NCI-H446 (cell line): Measurements from ENCODE around the gene HLA-DMA.

Experiments used
- DNase-seq, 2 experiments: peaks; one replicate each; lab custom pipeline; 2025; lab: John Stamatoyannopoulos, UW

HLA-DMA gene

DNA sequence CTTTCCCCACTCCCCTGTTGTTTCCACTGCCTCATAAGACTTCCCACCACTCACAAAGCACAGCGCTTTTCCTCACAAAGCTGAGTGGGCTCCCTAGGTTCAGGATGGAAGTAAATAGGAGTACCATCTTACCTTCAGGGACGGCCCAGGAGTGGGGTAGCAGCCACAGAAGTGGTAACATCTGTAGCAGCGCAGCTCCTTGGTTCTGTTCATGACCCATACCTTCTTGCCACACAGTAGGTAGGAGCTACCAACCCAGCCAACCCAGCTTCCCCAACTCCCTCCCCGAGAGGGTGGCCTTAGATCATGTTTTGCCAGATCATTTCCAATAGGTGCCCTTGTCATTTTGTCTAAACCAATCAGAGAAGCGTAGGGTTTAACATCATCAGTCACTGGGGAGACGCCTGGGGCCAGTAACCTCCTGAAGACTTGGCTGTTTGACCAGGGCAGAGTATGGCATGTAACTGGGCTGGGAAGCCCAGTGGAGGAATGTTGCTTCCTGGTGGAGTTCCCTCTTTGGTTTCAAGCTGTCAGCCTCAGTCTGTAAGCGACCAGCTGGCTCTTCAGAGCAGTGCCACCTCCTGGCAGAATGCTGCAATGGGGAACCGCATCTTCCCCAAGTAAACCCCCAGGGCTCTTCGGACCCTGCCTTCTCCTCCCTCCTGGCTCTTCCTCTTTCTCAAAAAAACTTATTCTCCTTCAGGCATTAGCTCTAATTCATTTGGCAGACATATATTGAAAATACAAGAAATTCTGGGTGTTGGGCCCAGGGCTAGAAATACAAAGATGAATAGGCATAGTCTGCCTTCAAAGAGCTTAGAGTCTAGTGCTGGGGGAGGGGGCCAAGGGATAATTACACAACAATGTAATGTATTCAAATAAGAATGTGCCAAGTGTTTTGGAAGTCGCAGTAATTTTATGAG is at the start of gene HLA-DMA:
Gene HLA-DMA (minus strand): TSS at position 281 of the 923 bp plus-strand sequence. CDS start 61 bp downstream, at position 220.
- DNase-seq: peak; percentile 53 to 81

DNA sequence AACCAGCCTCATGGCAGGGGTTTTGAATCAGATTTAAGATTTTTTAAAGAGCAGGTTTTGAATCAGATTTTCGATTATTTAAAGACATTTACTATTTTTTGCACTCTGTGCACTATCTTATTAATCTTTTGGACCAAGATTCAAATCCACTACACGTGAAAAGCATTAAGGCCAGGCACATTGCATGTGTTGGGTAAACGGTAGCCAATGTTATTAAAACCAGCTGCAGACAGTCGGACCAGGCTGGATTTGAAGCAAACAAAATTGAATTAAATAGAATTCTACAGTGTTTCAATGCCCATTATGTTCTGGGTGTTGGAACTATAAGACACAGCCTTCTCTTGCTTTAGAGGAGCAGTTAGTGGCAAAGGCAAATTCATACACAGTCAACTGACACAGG is 48.8 kb upstream of the HLA-DMA start:
- DNase-seq: no peak

DNA sequence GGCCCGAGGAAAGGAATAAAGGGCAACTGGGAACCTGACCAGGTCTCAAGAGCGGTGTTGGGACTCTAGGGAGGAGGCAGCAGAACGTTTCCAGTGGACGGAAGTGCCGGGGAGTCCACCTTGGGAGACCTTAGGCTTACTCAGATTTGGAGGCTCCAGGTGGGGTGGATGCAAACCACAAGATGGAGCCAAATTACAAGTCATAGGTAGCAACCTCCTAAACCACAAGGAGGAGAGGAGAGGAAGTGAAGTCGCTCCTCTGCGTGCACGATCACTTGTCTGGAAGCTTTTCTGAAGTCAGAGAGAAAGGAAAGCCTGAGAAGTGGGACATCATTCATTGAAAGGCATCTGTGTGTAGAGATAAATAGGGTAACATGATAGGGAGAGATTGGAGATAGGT is 47.2 kb upstream of the HLA-DMA start:
- DNase-seq: no peak

DNA sequence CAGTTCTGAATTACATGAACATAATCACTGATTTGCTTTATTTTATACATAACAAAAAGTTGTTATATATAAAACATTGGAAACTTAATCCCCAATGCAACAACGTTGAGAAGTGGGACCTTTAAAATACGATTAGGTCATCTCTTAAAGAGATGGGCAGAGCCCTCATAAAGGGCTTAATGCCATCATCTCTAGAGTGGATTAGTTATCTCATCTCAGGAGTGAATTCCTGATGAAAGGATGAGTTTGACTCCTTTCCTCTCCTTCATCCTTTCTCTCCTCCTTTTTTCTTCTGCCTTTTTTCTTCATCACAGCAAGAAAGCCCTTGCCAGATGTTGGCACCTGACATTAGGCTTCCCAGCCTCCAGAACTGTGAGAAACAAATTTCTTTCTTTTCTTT is 42.6 kb upstream of the HLA-DMA start:
- DNase-seq: no peak

DNA sequence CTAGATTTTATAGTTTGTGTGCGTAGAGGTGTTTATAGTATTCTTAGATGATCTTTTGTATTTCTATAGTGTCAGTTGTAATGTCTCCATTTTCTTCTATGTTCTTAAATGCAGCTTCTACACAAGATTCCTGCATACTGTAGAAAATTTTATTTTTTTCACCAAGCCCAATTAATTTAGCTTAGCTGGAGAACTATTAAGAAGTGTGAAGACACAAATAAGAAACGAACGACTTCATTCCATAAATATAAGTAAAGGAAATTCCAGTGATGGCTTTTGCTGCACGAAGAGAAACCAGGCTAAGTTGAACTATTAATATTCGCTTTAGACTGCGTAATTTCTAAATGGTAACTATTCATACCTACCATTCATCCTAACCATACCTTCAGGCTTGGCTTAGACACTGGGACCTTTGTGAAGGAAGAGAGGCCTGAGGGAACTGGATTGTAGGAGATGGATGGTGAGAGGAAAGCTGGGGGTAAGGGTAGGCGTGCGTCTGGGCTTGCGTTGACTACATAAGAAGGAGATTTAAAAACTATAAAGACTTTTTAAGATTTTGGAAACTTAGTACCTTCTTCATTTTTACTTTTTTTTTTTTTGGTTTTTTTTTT is 40.6 kb upstream of the HLA-DMA start:
- no peak for DNase-seq

DNA sequence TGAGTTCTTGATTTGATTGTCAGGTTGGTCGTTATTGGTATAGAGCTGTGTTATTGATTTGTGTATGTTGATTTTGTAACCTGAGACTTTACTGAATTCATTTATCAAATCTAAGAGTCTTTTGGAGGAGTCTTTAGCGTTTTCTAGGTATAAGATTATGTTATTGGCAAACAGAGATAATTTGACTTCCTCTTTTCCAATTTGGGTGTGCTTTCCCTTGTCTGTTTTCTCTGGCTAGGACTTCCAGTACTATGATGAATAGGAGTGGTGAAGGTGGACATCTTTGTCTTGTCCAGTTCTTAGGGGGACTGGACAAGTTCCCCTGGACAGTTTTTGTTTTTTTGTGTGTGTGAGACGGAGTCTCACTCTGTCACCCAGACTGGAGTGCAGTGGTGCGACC is 39.1 kb upstream of the HLA-DMA start:
- no peak for DNase-seq

DNA sequence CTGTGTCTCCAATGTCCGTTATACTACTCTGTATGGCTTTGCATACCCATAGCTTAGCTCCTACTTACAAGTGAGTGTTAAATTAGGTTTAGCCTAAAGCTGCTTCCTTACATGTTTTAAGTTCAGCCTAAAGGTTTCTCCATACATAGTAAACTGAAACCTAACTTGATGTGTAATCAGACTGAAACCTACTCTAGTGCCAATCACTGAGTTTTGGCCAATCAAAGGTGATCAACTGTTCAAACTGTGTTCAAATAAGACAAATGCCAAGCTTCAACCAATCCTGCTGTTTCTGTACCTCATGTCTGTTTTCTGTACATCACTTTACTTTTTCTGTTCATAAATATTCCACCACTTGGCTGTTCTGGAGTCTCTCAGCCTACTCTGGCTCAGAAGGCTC is 36.5 kb upstream of the HLA-DMA start:
- DNase-seq: no peak

DNA sequence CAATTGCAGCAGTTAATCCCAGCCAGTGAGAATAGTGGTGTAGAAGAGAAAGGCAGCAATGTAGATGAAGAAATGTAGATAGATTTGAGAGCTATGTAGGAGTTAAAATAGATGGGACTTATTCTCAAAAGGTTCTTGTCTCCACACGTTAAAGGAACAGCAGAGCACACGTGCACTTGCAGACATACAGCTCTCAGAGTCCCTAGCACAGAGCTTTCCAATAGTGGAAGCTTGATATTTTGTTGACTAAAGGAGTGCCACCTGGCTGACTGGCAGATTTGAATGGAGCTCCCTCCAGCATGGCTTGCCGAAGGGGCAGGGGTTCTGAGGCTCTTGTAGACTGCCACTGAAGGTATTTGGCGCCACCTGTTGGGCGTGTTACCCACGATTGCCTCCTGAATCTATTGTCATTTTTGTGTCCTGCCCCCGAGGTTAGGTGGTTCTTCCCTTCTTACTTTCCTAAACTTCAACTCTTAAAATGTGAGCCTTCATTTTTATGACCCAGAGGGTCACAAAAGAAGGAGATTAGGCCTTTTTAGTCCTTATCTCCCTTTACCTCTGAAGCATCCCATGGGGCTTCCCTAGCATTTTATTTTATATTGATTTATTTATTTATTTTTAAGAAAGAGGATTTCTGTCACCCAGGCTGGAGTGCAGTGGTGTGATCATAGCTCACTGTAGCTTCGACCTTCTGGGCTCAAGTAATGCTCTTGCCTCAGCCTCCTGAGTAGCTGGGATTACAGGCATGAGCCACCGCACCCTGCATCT is 31.9 kb upstream of the HLA-DMA start:
- peak; percentile 57 to 92 for DNase-seq

DNA sequence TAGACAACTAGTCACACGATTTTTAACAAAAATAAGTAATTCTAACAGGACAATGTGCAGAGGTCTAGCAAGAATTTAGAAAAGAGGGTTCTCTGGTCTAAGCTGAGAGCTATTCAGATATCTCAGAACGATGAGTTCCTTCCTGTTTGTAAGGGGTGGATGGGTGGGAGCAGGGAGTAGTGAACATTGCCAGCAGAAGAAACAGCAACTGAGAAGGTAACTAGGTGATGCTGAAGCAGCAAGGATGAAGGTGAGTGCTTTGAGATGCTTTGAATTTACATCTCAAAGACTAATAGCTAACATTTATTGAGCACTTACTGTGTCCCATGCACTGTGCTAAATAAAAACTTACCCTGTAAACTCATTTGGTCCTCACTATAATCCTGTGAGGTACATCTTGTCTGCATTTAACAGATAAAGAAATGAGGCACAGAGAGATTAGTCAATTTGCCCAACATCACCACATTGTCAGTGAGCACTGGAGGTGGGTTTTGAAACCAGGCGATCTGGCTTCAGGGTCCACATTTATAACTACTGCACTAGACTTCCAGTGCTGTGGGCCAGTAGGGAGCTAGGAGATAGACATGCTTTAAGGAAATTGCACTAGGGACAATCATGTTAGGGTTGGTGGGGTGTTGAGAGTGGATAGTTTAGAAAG is 31.2 kb upstream of the HLA-DMA start:
- DNase-seq: no peak

DNA sequence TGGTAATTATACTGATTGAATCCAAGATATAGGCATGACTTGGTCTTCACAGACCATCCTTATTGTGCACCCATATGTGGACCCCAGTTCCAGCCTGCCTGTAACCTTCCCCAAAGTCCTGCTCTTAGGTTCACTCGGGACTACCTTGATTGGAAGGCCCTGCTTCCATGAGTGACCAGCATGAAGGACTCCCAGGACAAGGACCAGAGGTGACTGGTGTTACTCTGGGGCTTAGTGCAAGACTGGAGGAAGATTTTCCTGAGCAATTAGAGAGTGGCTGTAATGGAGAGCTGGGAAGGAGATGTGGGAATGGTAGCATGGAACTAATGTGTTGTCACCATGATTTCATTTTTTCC is 30.6 kb upstream of the HLA-DMA start:
- DNase-seq: no peak

DNA sequence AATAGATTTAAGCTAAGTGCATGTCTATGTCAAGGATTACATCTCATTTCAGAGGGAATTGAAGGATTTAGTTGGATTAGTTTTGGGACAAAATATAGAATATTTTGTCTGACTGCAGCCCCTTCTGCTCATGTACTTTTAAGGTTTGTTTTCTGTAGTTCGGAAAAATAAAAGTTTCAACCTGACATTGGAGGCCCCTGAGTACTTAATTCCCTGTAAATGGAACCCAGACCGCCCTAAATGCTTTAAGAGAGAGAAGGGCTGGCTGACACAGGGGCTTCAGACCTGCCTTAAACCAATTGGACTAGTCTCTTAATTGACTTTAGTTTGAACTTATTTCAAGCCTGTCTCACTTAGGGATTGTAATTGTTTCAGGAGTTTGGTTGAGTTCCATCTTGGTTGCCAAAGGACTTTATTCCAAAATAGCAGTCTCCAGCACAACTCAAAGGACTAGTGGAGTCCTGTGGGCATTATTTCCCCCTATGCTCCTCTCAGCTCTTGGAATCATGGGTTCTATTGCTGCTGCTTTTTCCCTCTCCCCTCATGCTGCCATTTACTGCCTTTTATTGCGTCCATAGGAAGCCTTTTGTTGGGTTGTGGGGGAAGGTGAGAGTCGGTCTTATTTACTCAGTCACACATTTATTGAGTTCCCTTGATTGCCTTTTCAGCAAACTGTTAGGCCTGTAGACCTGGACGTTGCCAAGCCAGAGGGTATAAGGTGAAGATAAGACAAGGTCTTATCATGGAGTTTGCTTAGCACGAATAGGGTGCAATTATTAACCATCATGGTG is 30.0 kb upstream of the HLA-DMA start:
- DNase-seq: no peak

DNA sequence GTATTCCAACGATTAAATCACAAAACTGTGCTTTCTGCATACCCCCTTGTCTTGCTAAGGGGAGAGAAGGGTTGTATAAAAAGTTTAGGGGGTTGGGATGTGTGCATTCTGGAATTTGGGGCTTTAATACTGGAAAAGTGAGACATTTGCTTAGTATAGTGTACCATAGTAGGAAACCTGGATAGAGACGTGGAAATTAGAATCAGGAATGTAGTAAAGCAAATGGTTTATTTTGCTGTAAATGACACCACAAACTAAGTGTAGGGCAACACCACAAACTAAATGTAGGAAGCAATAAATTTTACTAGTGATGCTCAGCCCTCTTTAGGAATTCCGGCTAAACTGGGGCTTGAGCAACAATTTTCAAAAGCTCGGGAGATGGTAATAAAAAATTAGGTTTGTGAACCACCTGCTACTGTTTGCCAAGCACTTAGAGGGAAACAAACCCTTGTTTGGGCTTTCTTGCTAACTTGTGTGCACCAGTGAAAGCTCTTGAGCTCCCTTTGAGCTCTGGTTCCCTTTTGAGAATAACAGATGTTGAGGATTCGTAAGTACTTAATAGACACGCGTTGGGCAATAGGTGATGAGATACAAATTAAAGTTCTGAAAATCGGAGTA is 29.3 kb upstream of the HLA-DMA start:
- DNase-seq: no peak

DNA sequence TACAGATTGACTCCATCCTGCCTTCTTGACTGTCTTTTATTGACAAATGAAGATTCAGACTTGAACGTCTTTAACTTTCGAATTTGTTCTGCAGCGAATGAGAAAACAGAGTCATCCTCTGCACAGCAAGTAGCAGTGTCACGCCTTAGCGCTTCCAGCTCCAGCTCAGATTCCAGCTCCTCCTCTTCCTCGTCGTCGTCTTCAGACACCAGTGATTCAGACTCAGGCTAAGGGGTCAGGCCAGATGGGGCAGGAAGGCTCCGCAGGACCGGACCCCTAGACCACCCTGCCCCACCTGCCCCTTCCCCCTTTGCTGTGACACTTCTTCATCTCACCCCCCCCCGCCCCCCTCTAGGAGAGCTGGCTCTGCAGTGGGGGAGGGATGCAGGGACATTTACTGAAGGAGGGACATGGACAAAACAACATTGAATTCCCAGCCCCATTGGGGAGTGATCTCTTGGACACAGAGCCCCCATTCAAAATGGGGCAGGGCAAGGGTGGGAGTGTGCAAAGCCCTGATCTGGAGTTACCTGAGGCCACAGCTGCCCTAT is 27.7 kb upstream of the HLA-DMA start:
- DNase-seq: no peak

DNA sequence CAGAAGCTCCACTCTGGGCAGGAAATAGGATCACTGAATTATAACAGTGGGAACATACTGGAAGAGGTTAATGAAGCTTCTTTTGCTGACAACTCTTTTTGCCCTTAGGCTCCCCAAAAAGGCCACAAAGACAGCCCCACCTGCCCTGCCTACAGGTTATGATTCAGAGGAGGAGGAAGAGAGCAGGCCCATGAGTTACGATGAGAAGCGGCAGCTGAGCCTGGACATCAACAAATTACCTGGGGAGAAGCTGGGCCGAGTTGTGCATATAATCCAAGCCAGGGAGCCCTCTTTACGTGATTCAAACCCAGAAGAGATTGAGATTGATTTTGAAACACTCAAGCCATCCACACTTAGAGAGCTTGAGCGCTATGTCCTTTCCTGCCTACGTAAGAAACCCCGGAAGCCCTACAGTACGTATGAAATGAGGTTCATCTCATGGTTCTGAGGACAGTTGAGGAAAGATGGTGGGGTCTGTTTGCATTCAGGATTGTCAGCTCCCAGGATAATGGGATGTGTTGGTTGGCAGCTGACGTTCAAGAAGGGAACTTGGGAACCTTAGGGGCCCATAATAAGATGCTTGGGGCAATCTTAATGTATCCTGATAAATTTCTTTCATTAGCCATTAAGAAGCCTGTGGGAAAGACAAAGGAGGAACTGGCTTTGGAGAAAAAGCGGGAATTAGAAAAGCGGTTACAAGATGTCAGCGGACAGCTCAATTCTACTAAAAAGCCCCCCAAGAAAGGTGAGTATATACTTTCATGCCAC is 27.0 kb upstream of the HLA-DMA start:
- DNase-seq: no peak

DNA sequence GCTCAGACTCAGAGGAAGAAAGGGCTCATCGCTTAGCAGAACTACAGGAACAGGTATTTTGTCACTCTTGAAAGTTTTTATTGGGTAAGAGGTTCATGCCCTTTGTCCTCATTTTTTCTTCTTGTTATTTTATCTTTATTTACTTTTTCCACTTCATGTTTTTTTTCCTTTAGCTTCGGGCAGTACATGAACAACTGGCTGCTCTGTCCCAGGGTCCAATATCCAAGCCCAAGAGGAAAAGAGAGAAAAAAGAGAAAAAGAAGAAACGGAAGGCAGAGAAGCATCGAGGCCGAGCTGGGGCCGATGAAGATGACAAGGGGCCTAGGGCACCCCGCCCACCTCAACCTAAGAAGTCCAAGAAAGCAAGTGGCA is 25.0 kb upstream of the HLA-DMA start:
- DNase-seq: no peak

DNA sequence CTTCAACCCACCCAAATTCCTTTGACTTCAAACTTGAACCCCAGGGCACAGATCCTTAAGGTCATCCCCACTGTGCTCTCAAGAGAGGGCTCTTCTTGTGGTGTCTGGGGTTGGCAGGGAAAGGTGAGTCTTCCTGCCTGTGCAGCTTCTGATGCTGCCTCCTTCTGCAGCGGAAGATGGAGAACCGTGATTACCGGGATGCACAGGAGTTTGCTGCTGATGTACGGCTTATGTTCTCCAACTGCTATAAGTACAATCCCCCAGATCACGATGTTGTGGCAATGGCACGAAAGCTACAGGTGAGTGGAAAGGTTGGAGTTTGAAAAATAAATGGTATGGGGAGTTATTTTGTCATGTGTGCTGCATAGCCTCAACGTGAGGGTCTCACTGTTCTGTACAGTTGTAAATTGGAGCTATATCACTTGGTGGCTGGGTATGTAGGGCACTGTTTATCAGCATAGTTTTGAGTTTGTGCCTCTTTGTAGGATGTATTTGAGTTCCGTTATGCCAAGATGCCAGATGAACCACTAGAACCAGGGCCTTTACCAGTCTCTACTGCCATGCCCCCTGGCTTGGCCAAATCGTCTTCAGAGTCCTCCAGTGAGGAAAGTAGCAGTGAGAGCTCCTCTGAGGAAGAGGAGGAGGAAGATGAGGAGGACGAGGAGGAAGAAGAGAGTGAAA is 24.5 kb upstream of the HLA-DMA start:
- no peak for DNase-seq

DNA sequence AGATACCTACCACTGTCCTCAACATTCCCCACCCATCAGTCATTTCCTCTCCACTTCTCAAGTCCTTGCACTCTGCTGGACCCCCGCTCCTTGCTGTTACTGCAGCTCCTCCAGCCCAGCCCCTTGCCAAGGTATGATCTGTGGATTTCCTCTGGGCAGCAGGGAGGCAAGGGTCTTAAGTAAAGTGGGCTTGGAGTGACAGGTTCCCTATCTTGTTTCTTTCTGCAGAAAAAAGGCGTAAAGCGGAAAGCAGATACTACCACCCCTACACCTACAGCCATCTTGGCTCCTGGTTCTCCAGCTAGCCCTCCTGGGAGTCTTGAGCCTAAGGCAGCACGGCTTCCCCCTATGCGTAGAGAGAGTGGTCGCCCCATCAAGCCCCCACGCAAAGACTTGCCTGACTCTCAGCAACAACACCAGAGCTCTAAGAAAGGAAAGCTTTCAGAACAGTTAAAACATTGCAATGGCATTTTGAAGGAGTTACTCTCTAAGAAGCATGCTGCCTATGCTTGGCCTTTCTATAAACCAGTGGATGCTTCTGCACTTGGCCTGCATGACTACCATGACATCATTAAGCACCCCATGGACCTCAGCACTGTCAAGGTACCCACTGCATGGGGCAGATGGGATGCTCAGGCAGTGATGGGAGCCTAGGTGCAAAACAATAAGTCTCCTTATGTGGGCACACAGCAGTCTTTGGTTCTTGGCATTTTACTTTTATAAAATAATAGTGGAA is 23.6 kb upstream of the HLA-DMA start:
- no peak for DNase-seq

DNA sequence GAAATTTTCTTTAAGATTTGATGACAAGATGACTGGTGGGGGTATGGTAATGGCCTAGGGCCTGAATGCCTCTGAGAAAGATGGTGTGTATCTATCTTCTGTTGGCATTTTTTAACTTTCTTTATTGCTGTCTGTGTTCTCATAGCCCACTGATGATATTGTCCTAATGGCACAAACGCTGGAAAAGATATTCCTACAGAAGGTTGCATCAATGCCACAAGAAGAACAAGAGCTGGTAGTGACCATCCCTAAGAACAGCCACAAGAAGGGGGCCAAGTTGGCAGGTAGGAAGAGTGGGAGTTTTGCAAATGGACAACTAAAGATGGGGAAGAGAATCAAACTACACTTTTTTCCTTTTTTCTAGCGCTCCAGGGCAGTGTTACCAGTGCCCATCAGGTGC is 23.0 kb upstream of the HLA-DMA start:
- no peak for DNase-seq
